Liver (tissue), 3 donors: ENCODE measurements around the gene ILK.

ENCODE experiments used
- EGR1 ChIP-seq, 2 donors: IDR thresholded peaks; 2 replicates each; pipeline ENCODE4 v1.6.1; 2016 to 2018; ENCODE audit warnings: antibody characterized with exemption in 2 of 2, low read depth in 2 of 2
- REST ChIP-seq: IDR thresholded peaks from 2 replicates; pipeline ENCODE4 v1.6.1; 2016; ENCODE audit warnings: antibody characterized with exemption, mild to moderate bottlenecking
- SP1 ChIP-seq: IDR thresholded peaks from 2 replicates; pipeline ENCODE4 v1.6.1; 2018; ENCODE audit warnings: antibody characterized with exemption, mild to moderate bottlenecking
- TAF1 ChIP-seq: conservative IDR thresholded peaks from 2 replicates; pipeline ENCODE4 v1.6.1; 2016; ENCODE audit warnings: antibody characterized with exemption, mild to moderate bottlenecking
- TF ChIP-seq, protein P1 (sequence below): fragments of 150-350 bp; IDR thresholded peaks from 2 replicates; pipeline ENCODE4 v1.5.1; 2017; ENCODE audit warnings: improper control_type of control experiment, low read depth, low read length; ENCODE audit not compliant: missing input control
- donor health status: healthy.
- donor health status: healthy.

- TF ChIP-seq, protein P1, sequence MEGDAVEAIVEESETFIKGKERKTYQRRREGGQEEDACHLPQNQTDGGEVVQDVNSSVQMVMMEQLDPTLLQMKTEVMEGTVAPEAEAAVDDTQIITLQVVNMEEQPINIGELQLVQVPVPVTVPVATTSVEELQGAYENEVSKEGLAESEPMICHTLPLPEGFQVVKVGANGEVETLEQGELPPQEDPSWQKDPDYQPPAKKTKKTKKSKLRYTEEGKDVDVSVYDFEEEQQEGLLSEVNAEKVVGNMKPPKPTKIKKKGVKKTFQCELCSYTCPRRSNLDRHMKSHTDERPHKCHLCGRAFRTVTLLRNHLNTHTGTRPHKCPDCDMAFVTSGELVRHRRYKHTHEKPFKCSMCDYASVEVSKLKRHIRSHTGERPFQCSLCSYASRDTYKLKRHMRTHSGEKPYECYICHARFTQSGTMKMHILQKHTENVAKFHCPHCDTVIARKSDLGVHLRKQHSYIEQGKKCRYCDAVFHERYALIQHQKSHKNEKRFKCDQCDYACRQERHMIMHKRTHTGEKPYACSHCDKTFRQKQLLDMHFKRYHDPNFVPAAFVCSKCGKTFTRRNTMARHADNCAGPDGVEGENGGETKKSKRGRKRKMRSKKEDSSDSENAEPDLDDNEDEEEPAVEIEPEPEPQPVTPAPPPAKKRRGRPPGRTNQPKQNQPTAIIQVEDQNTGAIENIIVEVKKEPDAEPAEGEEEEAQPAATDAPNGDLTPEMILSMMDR, result no peak
- TF ChIP-seq SP1 (no peak), REST (no peak), EGR1 (IDR thresholded peaks at IDR 0.05; ENCODE audit: low read depth in 2 of 2) (no peak), TAF1 (no peak)
Observed at GRCh38 chr11:6646576-6646917, 43.0 kb downstream of the ILK start.
